HEK293T (cell line): Measurements from ENCODE around the gene COPG2.

Experiments used
- CTCF ChIA-PET: fragments of 350-600 bp; formaldehyde crosslinking; extraction: SDS; loops from one replicate; lab custom pipeline; 2021; ENCODE audit warnings: antibody characterized with exemption, inconsistent platforms; lab: Yijun Ruan, JAX
- POLR2A ChIA-PET: fragments of 350-600 bp; formaldehyde crosslinking; extraction: SDS; loops from one replicate; lab custom pipeline; 2020; ENCODE audit warnings: antibody characterized with exemption, inconsistent platforms; lab: Yijun Ruan, JAX
- DNase-seq: peaks from one replicate; pipeline ENCODE4 v3.0.0; 2012; ENCODE audit warnings: mixed read lengths; ENCODE audit errors: extremely low spot score
- ARNT ChIP-seq: fragments of 450-650 bp; IDR thresholded peaks from 2 replicates; pipeline ENCODE4 v1.6.1; 2017; ENCODE audit warnings: mild to moderate bottlenecking
- BHLHE40 ChIP-seq: fragments of 450-650 bp; IDR thresholded peaks from 2 replicates; pipeline ENCODE4 v1.6.1; 2016; ENCODE audit warnings: mild to moderate bottlenecking, moderate library complexity, borderline replicate concordance
- CTBP1 ChIP-seq: fragments of 450-650 bp; IDR thresholded peaks from 2 replicates; pipeline ENCODE4 v1.6.1; 2016; ENCODE audit warnings: borderline replicate concordance
- ELF4 ChIP-seq: fragments of 450-650 bp; IDR thresholded peaks from 2 replicates; pipeline ENCODE4 v1.6.1; 2017; ENCODE audit warnings: antibody characterized with exemption
- FOXA1 ChIP-seq: fragments of 450-650 bp; IDR thresholded peaks from 2 replicates; pipeline ENCODE4 v1.6.1; 2016; ENCODE audit warnings: mild to moderate bottlenecking
- FOXK2 ChIP-seq: fragments of 450-650 bp; IDR thresholded peaks from 2 replicates; pipeline ENCODE4 v1.6.1; 2016; ENCODE audit warnings: mild to moderate bottlenecking
- FOXM1 ChIP-seq: fragments of 450-650 bp; IDR thresholded peaks from 2 replicates; pipeline ENCODE4 v1.6.1; 2017; ENCODE audit warnings: mild to moderate bottlenecking, borderline replicate concordance
- HDGF ChIP-seq: fragments of 450-650 bp; IDR thresholded peaks from 2 replicates; pipeline ENCODE4 v1.6.1; 2017; ENCODE audit warnings: antibody characterized with exemption, borderline replicate concordance
- L3MBTL2 ChIP-seq: fragments of 450-650 bp; conservative IDR thresholded peaks from 2 replicates; pipeline ENCODE4 v1.6.1; 2016; ENCODE audit warnings: mild to moderate bottlenecking
- LEF1 ChIP-seq: fragments of 450-650 bp; IDR thresholded peaks from 2 replicates; pipeline ENCODE4 v1.6.1; 2017; ENCODE audit warnings: mild to moderate bottlenecking, borderline replicate concordance
- NFRKB ChIP-seq: fragments of 450-650 bp; IDR thresholded peaks from 2 replicates; pipeline ENCODE4 v1.6.1; 2016; ENCODE audit warnings: mild to moderate bottlenecking, moderate library complexity
- PKNOX1 ChIP-seq: fragments of 450-650 bp; IDR thresholded peaks from 2 replicates; pipeline ENCODE4 v1.6.1; 2016
- SP1 ChIP-seq: fragments of 450-650 bp; IDR thresholded peaks from 2 replicates; pipeline ENCODE4 v1.6.1; 2017
- SUZ12 ChIP-seq: fragments of 450-650 bp; IDR thresholded peaks from 2 replicates; pipeline ENCODE4 v1.6.1; 2016; ENCODE audit warnings: mild to moderate bottlenecking
- TARDBP ChIP-seq: fragments of 450-650 bp; IDR thresholded peaks from 2 replicates; pipeline ENCODE4 v1.6.1; 2016
- ZNF384 ChIP-seq: fragments of 450-650 bp; IDR thresholded peaks from 2 replicates; pipeline ENCODE4 v1.6.1; 2016

The COPG2 gene

GRCh38 chr7:130667593-130668257 is 823 bp downstream of the COPG2 start:
- DNase-seq: peak; percentile 10
- POLR2A ChIA-PET: interaction anchor here (0.6 to 1.0 kb wide), 2 partner anchors 463 to 1641 kb away, joined by 3 to 5 read pairs; partner anchors contain the start of gene TMEM209
- TF ChIP-seq SP1 (no peak), FOXK2 (no peak), FOXA1 (no peak), BHLHE40 (no peak), TARDBP (no peak), SUZ12 (no peak), ELF4 (no peak), PKNOX1 (no peak), NFRKB (no peak), ARNT (no peak), FOXM1 (no peak), LEF1 (no peak), L3MBTL2 (no peak), CTBP1 (no peak), ZNF384 (no peak), HDGF (no peak)
- CTCF ChIA-PET: no interaction called here

DNA sequence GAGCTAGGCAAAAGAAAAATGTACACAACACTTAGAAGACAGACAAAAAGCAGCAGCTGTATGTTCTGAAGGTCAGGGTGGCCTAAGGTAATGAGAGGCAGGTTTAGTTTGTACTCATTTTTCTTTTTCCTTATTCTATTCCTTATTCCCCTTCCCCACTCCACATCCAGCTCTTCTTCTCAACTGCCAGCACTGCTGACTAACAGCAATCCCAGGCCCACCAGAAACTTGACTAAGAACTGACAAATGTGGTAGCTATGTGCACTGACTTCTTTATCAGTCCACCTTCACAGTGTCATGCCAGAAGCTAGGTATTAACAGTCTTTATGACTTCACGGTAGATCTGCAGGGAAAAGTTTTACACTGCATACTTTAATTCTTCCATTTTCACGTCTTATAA is 6.1 kb downstream of the COPG2 start:
- ChIA-PET POLR2A (no interaction called here), CTCF (no interaction called here)
- no peak for DNase-seq
- no peak for TF ChIP-seq FOXA1
- no peak for TF ChIP-seq NFRKB
- no peak for TF ChIP-seq HDGF
- TF ChIP-seq CTBP1: no peak
- TF ChIP-seq FOXM1: no peak
- TF ChIP-seq ARNT: no peak
- no peak for TF ChIP-seq PKNOX1
- TF ChIP-seq ELF4: no peak
- no peak for TF ChIP-seq ZNF384
- TF ChIP-seq L3MBTL2: no peak

- CTCF ChIA-PET: no interaction called here
Measured at GRCh38 chr7:130655286-130655685, 13.3 kb downstream of the COPG2 start.

GRCh38 chr7:130654850-130655249 is 13.7 kb downstream of the COPG2 start:
- TF ChIP-seq ZNF384: no peak
- no peak for TF ChIP-seq NFRKB
- ChIA-PET CTCF (no interaction called here), POLR2A (no interaction called here)
- no peak for DNase-seq

More at GRCh38 chr7:130655286-130655685, 13.3 kb downstream of the COPG2 start:
- DNase-seq: no peak
- TF ChIP-seq TARDBP (no peak), ZNF384 (no peak), BHLHE40 (no peak), SUZ12 (no peak), LEF1 (no peak), PKNOX1 (no peak), FOXK2 (no peak), FOXA1 (no peak), HDGF (no peak), SP1 (no peak)
- POLR2A ChIA-PET: no interaction called here

GRCh38 chr7:130650611-130651120 is 17.9 kb downstream of the COPG2 start:
- DNase-seq: no peak
- no peak for TF ChIP-seq L3MBTL2
- no peak for TF ChIP-seq FOXK2
- no peak for TF ChIP-seq ARNT
- TF ChIP-seq NFRKB: no peak
- POLR2A ChIA-PET: no interaction called here

GRCh38 chr7:130649004-130649790 is 19.4 kb downstream of the COPG2 start:
- ChIA-PET POLR2A (no interaction called here), CTCF (no interaction called here)
- no peak for DNase-seq
- no peak for TF ChIP-seq LEF1
- TF ChIP-seq CTBP1: no peak
- no peak for TF ChIP-seq ELF4
- TF ChIP-seq L3MBTL2: no peak
- no peak for TF ChIP-seq SP1

More at GRCh38 chr7:130650611-130651120, 17.9 kb downstream of the COPG2 start:
- CTCF ChIA-PET: no interaction called here
